Hindlimb muscle (tissue), 1 donor: ENCODE data around the gene MPST. TPM values are rescaled to one million over a fixed set of nuclear protein-coding genes. Genes with fewer than 3 reads are reported as not detected.
A peak's percentile ranks its signal among the peaks of the same experiment; 100 is the strongest.

ENCODE experiments used
- DNase-seq: peaks from one replicate; pipeline ENCODE4 v3.0.0-alpha.2; 2013
- polyA plus RNA-seq: library from polyadenylated mRNA; unstranded; fragments of 120-200 nt; gene quantifications from one replicate; pipeline ENCODE4 v1.2.1, GENCODE V29; 2013; ENCODE audit not compliant: insufficient read length

The MPST gene
- polyA plus RNA-seq, 1 donor, result 56.0 TPM

- no peak for DNase-seq
These were observed 17.7 kb upstream of the MPST start for GRCh38 chr22:37001826-37002225.

- DNase-seq, result peak; percentile 42
These were observed 16.9 kb upstream of the MPST start for GRCh38 chr22:37002633-37003032.

- no peak for DNase-seq
These were observed 11.9 kb upstream of the MPST start for GRCh38 chr22:37007651-37008050.

GRCh38 chr22:37008365-37008764 lies 11.2 kb upstream of the MPST start:
- DNase-seq, result no peak

- no peak for DNase-seq
These were observed 10.1 kb upstream of the MPST start for GRCh38 chr22:37009490-37009889.

- no peak for DNase-seq
These were observed 9.4 kb upstream of the MPST start for GRCh38 chr22:37010174-37010573.

GRCh38 chr22:37010976-37011375 lies 8.6 kb upstream of the MPST start:
- no peak for DNase-seq

- DNase-seq, result no peak
These were observed 8.1 kb upstream of the MPST start for GRCh38 chr22:37011472-37011871.

GRCh38 chr22:37012262-37012904 lies 7.2 kb upstream of the MPST start:
- no peak for DNase-seq

- no peak for DNase-seq
These were observed 6.6 kb upstream of the MPST start for GRCh38 chr22:37012956-37013355.

- DNase-seq, result no peak
These were observed 5.1 kb upstream of the MPST start for GRCh38 chr22:37014415-37014806.

- DNase-seq, result no peak
These were observed 4.5 kb upstream of the MPST start for GRCh38 chr22:37014835-37015586.

GRCh38 chr22:37015587-37015878 lies 4.0 kb upstream of the MPST start:
- DNase-seq, result no peak

- no peak for DNase-seq
These were observed 3.2 kb upstream of the MPST start for GRCh38 chr22:37016134-37016910.

GRCh38 chr22:37017356-37017755 lies 2.2 kb upstream of the MPST start:
- DNase-seq, result no peak

GRCh38 chr22:37018086-37018814 lies 1.3 kb upstream of the MPST start:
- no peak for DNase-seq

GRCh38 chr22:37018815-37019308 lies 680 bp upstream of the MPST start:
- peak; percentile 72 for DNase-seq

- peak; percentile 37 for DNase-seq
These were observed 594 bp downstream of the MPST start for GRCh38 chr22:37020192-37020479.

- no peak for DNase-seq
These were observed 1.5 kb downstream of the MPST start for GRCh38 chr22:37021041-37021440.

- peak; percentile 38 for DNase-seq
These were observed 2.4 kb downstream of the MPST start for GRCh38 chr22:37021710-37022482.

- no peak for DNase-seq
These were observed 3.2 kb downstream of the MPST start for GRCh38 chr22:37022483-37023337.
